ENCODE measurements around the gene HELQ.

DNA sequence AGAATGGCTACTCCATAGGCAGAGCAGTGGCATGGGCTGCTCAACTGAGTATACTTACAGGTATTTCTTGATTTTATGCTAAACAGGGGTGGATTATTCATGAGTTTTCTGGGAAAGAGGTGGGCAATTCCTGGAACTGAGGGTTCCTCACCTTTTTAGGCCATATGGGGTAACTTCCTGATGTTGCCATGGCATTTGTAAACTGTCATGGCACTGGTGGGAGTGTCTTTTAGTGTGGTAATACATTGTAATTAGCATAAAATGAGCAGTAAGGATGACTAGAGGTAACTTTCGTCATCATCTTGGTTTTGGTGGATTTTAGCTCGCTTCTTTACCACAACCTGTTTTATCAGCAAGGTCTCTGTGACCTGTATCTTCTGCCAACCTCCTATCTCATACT, 72.8 kb downstream of the HELQ start:
- TF ChIP-seq, protein P1, sequence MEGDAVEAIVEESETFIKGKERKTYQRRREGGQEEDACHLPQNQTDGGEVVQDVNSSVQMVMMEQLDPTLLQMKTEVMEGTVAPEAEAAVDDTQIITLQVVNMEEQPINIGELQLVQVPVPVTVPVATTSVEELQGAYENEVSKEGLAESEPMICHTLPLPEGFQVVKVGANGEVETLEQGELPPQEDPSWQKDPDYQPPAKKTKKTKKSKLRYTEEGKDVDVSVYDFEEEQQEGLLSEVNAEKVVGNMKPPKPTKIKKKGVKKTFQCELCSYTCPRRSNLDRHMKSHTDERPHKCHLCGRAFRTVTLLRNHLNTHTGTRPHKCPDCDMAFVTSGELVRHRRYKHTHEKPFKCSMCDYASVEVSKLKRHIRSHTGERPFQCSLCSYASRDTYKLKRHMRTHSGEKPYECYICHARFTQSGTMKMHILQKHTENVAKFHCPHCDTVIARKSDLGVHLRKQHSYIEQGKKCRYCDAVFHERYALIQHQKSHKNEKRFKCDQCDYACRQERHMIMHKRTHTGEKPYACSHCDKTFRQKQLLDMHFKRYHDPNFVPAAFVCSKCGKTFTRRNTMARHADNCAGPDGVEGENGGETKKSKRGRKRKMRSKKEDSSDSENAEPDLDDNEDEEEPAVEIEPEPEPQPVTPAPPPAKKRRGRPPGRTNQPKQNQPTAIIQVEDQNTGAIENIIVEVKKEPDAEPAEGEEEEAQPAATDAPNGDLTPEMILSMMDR (conservative IDR thresholded peaks at IDR 0.05 in 1 of 2, IDR thresholded peaks at IDR 0.05 in 1 of 2; ENCODE audit: extremely low read depth in 1 of 2, insufficient read depth in 1 of 2, low read depth in 1 of 2, low read length in 2 of 2), result no peak
- TF ChIP-seq EZH2 (IDR thresholded peaks at IDR 0.05; ENCODE audit: borderline replicate concordance, low read length), result no peak

All from mammary epithelial cell (primary cell).